ENCODE measurements around the gene HES2.
"Not testable (repeated sequence)": the region's sequence is repeated elsewhere in the genome, so short reads cannot be mapped to it uniquely, and the experiment has no call there.

HES2 gene, protein sequence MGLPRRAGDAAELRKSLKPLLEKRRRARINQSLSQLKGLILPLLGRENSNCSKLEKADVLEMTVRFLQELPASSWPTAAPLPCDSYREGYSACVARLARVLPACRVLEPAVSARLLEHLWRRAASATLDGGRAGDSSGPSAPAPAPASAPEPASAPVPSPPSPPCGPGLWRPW

DNA sequence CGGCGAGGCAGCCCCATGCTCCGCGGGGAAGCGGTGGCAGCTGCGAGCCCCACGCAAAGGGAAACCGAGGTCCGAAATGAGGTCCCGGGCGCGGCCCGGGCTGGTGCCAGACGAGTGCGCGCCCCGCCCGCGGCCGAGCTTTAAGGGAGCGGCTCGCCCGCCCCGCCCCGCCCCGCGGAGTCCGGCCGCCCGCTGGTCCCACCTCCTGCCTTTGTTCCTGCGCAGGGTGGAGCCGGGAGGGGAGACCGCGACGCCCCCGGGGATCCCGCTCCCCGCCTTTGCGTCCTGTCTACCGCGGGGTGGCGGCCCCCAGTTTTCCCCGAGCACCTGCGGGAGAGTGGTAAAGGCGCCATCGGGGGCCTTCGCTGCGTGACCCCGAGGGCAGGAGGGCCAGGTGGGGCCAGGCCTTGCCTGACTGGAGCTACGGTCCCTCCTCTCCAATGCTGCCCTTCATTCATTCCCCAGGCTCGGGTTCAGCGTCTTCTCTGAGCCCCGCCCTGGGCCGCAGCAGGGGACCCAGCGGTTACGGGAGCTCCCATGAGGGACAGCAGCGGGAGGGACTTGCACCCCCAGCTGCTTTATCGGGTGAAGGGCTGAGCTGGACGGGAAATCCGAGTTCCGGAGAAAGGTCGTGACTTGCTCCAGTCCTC lies at the start of gene HES2:
HES2 (minus strand) TSS at position 116 of the 650 bp plus-strand sequence; CDS start at position 17, 99 bp downstream.
- DNase-seq, result no peak

DNA sequence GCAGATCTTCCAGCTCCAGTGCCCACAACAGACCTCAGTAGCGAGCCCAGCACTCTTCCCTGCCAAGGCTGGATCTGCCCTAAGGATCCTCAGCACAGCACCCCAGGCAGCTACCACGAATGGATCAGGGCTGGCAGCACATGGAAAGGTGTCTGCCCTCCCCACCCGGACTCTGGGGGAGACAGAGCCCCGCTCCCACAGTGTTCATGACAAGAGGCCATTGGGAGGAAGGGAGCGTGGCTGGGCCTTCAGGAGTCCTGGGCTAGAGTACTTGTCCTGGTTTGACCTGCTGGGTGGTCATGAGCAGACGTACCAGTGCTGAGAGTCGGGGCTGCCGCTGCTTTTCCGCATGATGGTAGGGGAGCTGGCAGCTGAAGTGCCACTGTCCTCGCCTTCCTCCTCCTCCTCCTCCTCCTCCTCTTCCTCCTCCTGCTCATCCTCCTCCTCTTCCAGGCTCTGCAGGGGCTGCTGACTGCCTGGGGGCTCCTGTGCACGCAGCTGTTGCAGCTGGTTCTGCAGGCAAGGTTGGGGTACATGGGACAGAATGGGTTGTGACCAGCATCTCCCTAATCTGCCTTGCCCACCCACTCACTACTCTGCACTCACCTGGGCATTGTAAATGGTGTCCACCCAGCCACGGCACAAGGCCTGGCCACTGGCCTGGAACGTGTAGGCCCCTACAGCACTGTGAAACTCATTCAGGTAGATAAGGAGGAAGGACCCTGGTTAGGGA lies 49.2 kb upstream of the HES2 start:
- DNase-seq, result no peak

DNA sequence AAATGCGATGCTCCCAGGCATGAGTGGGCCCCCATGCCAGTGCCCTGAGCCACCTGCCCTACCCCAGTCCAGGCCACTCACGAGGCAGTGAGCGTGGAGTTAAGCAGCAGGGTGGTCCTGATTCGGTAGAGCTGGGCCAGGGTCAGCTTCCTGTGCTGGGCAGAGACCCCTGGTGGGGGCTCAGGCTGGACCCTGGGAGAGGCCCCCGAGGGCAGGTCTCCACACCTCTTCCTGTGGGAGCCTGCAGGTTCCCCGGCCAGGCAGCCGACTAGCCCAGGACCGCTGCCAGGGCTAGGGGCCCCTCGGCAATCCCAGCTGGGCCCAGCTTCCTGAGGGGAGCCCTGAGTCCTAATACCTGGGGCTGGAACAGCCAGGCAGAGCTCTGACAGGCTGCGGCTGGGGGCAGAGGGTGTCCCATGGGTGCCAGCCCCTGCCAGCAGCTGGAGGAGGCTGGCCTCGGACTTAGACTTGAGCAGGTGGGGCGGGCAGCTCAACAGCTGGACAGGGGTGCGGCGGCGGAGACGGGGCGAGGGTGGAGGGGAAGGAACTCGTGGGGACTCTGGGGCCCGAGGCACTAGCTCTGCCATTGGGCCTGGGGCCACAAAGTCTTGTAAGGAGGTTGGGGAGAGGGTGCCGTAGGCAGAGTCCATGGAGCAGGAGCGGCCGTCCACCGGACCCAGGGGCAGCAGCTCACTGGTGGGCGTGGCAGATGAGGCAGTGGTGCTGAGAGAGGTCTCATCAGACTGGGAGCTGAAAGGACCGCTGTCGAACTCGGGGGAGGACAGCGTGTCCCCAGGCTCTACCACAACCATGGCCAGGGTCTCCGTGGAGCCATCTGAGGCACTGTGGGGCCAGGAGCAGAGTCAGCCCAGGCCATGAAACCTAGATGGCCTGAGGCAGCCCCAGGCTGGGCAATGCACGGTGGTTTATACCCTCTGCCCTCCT lies 48.3 kb upstream of the HES2 start:
- DNase-seq, result no peak

DNA sequence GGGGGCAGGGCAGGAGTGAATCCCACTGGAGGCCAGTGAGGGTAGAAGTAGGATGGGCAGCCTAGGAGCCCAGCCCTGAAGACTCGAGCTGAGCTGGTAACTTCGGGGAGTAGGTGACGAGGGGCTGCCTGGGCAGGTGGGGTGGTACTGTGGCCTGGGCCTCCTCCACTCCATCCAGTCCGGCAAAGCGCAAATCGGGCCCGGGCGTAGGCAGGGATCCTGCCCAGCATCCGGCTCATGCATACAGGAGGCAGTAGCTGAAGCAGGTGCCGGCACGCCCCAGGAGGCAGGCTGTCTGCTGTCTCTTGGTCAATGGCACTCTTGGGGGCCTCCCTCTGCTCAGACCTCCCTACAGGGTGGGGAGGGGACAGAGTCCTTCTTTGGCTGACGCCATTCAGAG lies 47.5 kb upstream of the HES2 start:
- DNase-seq, result no peak

DNA sequence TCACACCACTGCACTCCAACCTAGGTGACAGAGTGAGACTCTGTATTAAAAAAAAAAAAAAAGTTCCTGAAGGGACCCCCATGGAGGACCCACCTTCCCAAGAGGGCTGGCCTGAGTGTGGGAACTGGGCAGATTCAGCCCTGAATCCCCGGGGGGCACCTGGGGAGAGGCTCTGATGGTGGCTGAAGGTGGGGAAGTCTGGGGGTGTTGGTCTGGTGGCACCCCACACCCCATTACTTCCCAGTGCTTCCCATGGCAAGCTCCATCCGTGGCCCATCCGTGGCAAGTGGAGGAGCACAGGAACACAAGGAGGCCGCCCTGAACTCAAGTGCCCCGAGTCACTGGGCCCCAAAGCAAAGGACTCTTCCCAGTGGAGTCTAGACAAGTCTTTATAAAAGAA lies 47.0 kb upstream of the HES2 start:
- no peak for DNase-seq

DNA sequence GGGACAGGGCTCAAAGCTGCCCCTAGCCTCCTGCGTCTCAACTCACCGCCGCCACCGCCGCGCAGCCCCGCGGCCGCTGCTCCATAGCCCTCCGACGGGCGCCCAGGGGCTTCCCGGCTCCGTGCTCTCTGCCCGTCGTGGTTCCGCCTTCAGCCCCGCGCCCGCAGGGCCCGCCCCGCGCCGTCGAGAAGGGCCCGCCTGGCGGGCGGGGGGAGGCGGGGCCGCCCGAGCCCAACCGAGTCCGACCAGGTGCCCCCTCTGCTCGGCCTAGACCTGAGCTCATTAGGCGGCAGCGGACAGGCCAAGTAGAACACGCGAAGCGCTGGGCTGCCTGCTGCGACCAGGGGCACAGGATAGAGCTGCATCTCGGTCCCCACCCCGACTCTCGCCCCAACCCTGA lies 46.3 kb upstream of the HES2 start, which contains the start of gene TNFRSF25:
TNFRSF25 (minus strand) TSS at position 151 of the 400 bp plus-strand sequence; CDS start at position 85, 66 bp downstream.
- DNase-seq, result peak; percentile 65

DNA sequence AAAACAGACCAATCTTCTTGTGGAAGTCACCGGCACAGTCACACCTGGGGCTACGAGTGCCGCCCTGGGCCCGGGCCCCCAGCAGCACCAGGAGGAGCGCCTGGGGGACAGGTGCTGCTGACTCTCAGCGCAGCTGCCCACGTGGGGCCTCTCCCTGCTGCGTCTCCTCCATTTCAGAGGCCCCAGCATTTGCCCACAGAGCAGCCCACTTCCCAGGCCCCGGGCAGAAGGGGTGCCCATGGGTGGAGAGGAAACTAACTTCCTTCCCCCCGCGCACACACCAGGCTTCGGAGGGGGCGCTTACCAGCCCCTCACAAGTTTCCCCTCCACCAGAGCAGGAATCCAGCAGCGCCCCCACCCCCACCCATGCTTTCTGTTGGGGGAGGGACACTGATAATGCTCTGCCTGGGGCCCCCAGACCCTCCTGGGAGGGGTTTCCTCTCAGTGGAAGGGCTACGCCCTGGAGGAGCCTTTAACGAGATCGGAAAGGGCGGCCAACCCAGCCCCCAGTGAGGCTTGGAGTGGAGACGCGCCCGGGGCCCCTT lies 45.8 kb upstream of the HES2 start:
- peak; percentile 56 for DNase-seq

DNA sequence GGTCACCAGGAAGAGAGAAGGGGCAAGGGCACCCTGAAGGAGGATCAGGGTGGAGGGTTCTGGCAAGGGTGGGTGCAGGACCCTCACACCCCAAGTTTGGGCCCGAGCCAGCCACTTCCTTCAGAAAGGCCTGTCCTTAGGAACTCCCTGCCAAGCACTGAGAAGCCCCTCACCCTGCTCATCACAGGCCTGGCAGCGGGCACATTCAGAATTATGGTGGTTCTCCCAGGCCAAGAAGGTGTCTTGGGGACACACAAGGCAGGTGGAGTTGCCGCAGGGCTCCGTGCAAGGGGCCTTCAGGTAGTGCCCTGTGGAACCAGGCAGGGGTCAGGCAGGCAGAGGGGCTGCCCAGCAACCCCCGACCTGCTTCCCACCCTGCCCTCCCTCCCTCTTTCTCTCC lies 45.2 kb upstream of the HES2 start:
- no peak for DNase-seq

DNA sequence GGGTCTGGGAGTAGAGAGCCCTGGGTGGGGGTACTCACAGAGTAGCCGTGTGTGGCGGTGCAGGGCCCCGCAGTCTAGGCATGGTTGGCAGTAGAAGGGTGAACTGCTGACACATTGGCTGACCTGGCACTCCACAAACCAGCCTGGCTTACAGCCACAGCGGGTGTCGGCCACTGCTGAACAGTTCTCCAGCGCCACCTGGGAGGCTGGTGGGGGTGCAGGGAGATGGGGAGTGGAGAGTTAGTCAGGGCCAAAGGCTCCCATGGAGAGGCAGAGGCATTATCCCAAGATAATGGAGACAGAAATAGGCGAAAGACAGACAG lies 44.8 kb upstream of the HES2 start:
- peak; percentile 59 for DNase-seq

DNA sequence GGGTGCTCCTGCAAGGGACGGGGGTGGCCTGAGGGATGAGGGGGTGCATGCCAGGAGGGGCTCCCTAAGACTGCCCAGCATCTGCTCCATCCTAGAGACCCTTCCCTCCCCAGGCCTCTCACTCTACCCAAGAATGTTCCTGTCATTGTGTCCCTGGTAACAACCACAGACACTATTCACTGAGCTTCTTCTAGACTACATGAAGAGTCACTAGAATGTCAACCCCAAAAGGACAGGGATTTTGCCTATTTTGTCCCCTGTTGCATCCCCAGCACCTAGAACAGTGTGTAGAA lies 43.3 kb upstream of the HES2 start:
- DNase-seq, result no peak

DNA sequence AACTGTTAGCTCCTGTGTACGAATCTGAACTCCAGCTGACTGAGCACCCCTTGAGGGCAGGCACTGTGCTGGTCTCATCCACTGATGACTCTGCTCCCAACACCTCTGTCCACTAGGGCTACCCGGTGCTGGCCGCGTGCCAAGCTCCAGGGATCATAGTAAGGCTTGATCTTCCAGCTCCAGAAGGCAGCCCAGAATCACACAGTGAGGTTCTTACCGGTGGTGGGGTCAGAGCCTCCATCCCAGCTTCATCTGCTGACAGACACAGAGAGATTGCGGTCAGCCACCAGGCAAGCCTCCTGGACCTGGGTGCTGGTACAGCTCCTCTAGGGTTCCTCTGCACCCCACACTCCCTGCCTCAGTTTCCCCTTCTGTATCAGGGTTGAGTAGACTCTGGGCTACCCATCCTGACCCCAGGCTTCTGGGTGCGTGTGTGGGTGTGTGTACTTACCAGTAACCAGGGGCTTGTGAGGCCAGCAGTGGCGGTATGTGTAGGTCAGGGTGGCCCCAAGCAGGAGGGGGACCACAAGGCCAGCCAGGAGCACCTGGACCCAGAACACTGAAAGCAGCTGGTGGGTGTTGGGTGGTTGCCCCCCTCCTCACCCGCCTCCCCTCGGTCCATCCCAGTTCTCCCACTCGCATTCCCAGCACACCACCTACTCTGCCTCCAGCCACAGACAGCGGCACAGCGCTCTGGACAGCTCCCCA lies 42.8 kb upstream of the HES2 start:
- no peak for DNase-seq

DNA sequence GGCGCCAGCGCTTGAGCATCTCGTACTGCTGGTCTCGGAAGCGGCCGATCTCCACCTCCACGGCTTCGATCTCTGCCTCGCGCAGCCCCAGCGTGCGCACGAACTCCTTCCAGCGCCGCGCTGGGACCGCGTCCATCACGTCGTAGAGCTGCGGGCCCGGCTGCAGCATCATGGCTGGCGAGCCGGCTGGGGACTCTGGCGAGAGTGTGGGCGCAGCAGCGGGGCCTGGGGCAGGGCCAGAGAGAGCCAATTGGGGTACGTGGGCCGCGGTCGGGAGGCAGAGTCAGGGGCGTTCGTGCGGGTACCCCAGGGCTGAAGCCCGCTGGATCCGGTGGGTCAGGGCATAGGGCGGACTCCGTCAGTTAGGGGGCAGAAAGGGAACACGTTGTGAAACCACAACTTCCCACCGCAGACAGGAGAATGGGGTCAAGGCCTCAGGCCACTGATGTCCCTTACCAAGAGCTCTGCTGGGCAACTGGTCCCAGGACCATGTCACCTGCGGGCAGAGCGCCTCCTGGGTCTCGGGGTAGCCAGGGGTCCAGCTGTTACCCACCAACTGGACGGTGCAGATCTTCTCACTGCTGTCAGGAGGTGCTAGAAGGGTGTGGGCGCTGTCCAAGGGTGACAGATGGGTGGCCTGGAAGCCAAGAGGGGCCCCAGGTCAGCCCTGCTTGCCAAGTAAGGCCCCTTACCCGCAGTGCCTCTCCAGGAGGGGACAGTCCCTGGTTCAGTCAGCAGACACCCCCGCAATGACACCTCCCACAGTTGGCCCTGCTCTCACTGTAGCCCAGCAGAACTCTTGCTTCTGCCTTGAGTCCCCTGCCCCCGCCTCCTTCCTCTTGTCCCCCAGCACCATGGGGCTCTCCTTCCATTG lies 42.1 kb upstream of the HES2 start:
- peak; percentile 31 for DNase-seq

DNA sequence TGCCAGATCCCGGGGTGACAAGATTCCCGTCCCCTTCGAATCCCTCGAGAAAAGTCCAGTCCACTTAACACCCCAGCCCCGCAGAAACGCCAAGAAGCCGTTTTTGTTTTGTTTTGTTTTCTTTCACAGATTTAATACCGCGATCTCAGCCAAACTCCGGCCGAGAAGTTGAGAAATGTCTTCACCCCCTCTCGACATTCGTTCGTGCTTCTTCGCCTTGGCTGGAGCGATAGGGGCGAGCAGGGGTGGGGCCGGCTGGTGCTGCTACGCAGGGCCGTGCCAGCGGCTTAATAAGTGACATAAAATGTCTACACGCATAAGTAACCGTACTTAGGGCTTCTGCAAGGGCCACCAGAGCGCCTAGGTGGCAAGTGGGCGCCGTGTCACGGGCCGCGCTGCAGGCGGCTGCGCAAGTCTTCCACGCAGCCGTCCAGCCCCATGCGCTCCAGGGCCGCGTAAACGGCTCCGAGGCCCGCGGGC lies 41.4 kb upstream of the HES2 start:
- no peak for DNase-seq

DNA sequence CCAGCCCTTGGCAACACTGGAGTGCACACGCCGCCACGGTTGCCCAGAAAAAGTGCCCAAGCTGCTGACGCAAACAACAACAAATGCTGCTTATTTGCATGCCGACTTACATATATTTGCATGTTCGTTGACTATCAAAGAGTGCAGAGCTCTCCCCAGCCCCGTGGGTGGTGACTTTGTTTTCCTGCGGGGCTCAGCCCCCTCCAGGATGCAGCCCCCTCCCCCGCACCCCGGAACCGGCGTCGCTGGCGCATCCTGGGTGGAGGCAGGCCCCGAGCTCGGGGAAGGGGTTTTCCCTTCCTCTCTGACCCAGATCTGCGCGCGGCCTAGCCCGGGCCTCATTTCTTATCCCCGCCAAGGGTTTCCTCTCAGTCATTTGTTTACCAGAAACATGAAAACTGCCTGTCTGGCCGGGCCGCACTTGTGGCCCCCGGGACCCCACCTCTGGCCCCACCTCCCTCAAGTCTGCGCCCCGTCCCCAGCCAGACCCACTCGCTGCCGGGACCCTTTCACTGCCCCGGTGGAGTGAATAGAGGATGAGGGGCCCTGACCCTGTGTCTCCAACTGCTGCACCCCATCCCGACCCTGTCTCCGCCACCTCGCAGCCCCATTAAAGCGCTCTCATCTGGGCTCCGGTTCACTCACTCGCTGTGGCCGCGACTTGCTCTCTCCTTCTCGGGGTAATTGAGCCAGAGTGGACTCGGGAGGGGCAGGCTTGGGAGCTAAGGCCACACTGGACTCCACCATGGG lies 40.8 kb upstream of the HES2 start:
- peak; percentile 88 for DNase-seq

DNA sequence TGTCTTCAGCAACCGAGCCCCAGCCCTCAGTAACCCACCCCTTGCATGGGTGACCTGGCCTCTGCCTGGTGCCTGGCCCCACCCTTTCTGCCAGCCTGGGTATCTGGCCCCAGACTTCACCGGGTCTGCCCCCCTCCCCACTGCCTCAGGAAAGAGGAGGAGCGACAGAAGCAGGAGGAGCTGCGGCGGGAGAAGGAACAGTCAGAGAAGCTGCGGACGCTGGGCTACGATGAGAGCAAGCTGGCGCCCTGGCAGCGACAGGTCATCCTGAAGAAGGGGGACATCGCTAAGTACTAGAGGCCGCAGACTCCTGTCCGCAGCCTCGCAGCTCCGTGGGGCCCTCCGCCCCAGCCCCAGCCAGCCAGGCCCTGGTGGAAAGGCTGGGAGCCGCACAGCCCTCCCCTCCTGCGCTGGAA lies 40.1 kb upstream of the HES2 start:
- peak; percentile 58 for DNase-seq

DNA sequence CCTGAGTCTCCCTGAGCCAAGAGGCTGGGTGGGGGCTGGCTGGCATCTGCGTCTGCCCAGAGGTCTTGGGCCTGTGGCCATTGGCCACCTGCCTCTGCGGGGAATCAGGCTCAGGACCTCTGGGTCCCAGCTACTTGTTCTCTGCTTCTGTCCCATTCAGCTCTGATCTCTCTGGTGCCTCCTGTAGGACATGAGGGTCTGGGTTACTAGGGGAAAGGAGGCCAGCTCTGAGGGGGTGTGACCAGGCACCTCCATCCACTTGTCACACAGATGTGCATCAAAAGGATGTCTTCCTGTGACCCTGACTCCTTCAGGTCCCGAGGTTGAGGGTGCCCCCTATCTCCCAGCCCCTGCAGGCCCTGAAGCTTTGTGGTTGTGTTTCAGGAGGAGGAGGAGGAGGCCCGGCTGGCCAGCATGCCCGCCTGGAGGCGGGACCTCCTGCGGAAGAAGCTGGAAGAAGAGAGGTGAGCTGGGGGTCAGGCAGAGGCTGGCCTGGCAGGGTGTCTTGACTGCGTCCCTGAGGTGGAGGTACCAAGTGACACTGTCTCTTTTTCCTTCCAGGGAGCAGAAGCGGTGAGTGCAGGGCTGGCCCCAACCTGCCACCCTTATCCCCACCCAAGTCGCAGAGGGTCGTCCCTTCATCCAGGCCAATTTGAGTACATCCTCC lies 37.2 kb upstream of the HES2 start:
- DNase-seq, result no peak

DNA sequence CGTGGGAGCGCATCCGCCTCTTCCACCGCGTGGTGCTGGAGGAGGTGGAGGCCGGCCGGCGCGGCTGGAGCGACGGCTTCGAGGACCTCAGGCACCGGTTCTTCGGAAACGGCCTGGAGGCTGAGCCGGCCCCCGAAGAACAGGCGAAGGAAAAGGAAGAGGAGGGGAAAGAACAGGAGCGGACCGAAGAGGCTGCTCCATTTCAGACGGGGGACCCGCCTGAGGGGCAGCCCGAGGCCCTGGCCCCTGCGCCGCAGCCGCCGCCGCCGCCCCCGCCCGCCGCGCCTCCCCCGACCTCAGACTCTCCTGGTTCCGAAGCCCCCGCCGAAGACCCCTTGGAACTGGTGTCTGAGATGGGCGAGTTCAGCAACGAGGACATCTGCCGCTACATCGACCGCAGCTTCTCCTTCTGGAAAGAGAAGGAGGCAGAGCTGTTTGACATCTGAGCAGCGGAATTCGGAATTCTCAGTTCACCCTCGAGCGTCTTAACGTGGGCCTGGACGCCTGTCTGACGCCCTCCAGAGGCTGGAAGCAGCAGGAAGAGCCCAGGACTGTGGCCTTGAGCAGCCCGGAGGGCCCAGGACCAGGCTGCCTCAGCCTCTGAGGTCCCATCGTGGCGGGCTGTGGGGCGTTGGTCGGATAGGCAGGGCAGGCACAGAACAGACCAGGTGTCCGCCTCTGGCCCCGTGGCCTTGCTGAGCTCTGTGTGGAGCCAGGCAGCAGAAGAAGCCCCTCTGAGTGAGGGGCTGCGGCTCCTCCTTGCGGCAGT lies 36.2 kb upstream of the HES2 start:
- not testable (repeated sequence) for DNase-seq

DNA sequence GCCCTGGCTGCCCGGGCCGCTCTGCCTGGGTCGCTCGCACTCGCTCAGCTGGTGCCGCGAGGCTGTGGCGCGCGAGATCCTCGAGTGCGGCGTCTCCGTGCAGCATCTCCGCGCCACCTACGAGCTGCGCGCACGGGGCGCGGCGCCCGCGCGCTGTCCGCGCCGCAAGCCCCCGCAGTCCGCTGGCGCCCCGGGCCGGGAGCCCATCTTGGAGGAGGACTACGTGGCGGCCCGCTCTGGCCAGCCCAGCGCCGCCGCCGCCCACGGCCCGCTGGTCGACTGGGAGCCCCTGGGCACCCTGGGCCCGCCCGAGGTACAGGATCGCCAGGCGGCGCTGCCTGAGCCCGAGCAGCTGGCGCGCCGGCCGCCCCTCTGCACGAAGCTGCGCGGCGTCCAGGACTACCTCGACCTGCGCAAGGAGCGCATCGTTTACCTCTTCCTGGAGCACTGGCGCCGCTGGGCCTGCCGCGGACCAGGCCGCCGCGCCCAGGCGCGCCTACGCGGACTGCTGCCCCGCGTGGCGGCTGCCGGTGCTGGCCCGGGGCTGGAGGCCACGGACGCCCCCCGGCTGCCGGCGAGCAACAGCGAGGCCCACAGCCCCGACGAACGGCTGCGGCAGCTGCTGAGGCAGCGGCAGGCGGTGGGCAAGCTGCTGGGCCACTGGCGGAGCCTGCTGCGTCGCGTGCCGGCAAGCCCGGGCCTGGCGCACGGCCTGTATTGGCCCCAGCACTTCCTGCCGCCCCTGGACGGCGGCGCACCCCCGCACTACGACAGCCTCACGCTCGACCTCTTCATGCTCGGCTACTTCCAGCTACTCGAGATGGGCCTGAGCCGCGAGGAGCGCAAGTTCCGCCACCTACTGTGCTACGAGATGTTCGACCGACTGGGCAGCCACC lies 35.4 kb upstream of the HES2 start:
- DNase-seq, result peak; percentile 32
